Esophagus (tissue), 2 donors: ENCODE measurements around the gene TPST2. TPM values are rescaled to one million over a fixed set of nuclear protein-coding genes. Genes with fewer than 3 reads are reported as not detected.
"Not testable (repeated sequence)": the region's sequence is repeated elsewhere in the genome, so short reads cannot be mapped to it uniquely, and the experiment has no call there.

Experiments
- H3K27ac ChIP-seq, 2 donors: one replicate each; pipeline ENCODE4 v1.5.1; 2013; ENCODE audit warnings: low read depth in 2 of 2, mild to moderate bottlenecking in 2 of 2, inconsistent platforms in 1 of 2, low read length in 1 of 2, moderate library complexity in 1 of 2
- H3K27me3 ChIP-seq, 2 donors: one replicate each; pipeline ENCODE4 v1.6.1; 2013; ENCODE audit warnings: low read length in 2 of 2, control low read depth in 1 of 2, mild to moderate bottlenecking in 1 of 2; ENCODE audit not compliant: insufficient read depth in 2 of 2, control insufficient read depth in 1 of 2
- H3K36me3 ChIP-seq, 2 donors: one replicate each; pipeline ENCODE4 v1.6.1; 2013; ENCODE audit warnings: low read length in 1 of 2; ENCODE audit not compliant: control insufficient read depth in 2 of 2, insufficient read depth in 2 of 2
- H3K4me1 ChIP-seq, 2 donors: one replicate each; pipeline ENCODE4 v1.6.1; 2013; ENCODE audit warnings: low read length in 1 of 2; ENCODE audit not compliant: control insufficient read depth in 2 of 2, insufficient read depth in 2 of 2
- H3K4me3 ChIP-seq, 2 donors: one replicate each; pipeline ENCODE4 v1.5.1; 2013; ENCODE audit warnings: low read length in 2 of 2, mild to moderate bottlenecking in 2 of 2, low read depth in 1 of 2, moderate library complexity in 1 of 2
- H3K9me3 ChIP-seq, 2 donors: one replicate each; pipeline ENCODE4 v1.6.1; 2013; ENCODE audit warnings: mild to moderate bottlenecking in 2 of 2, low read depth in 1 of 2, low read length in 1 of 2, moderate library complexity in 1 of 2; ENCODE audit not compliant: control insufficient read depth in 2 of 2, insufficient read depth in 1 of 2
- WGBS, 2 donors: extraction: QIAGEN DNeasy Blood & Tissue Kit; methylation state at CpG; one replicate each; pipeline ENCODE4 v1.1.7; 2013; 5-methylcytosine and 5-hydroxymethylcytosine counted together
- polyA plus RNA-seq, 2 donors: library from polyadenylated mRNA; stranded (reverse); fragments of 200-250 nt; gene quantifications; one replicate each; pipeline ENCODE4 v1.2.3, GENCODE V29; 2013
- donor health status: healthy with polysubstance abuse.
- donor health status: Bipolar disorder and iron deficiency.

Gene TPST2
- polyA plus RNA-seq, 2 donors: 7.6 to 12.6 TPM

DNA sequence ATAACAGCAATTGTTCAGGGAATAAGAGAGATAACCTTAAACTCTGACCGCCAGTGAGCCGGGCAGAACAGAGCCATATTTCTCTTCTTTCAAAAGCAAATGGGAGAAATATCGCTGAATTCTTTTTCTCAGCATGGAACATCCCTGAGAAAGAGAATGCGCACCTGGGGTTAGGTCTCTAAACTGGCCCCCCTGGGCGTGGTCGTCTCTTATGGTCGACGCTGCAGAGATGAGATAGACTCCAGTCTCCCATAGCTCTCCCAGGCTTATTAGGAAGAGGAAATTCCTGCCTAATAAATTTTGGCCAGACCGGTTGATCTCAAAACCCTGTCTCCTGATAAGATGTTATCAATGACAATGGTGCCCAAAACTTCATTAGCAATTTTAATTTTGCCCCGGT, 23.8 kb upstream of the TPST2 start:
- H3K27me3 ChIP-seq, H3K9me3 ChIP-seq, H3K27ac ChIP-seq, H3K4me3 ChIP-seq, H3K4me1 ChIP-seq, H3K36me3 ChIP-seq: not testable (repeated sequence)
- WGBS, 2 donors: 26 to 32% methylated on average over 10 of the region's 10 CpGs

- H3K4me1 ChIP-seq: no peaks in the 10 kb centered on the region
- 87% methylated on average over 4 of the region's 4 CpGs for WGBS, 2 donors
- no peaks in the 10 kb centered on the region for H3K36me3 ChIP-seq
- H3K4me3 ChIP-seq: no peak overlapping the region
- no peak overlapping the region for H3K27ac ChIP-seq
- no peaks in the 10 kb centered on the region for H3K27me3 ChIP-seq
- H3K9me3 ChIP-seq: no peaks in the 10 kb centered on the region
Measured at GRCh38 chr22:26612652-26613051, 22.7 kb upstream of the TPST2 start.

DNA sequence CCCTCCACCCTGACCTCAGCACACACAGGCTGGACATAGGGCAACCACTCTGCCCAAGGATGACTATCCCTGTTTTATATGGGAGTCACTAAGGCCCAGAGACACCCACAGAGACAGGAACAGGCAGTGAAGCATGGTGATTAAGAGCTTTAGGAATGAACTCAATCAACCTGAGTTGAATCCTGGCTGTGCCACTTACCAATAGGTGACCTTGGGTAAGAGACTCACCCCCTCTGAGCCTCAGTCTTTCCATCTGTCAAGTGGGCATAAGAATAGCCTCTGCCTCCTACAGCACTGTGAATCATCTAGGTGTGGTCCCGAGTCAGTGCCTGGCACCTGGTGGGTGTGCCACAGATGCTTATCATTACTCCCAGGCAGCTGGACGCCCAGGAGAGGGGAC, 21.1 kb upstream of the TPST2 start:
- Histone ChIP-seq H3K27me3 (no peaks in the 10 kb centered on the region), H3K4me3 (no peak overlapping the region), H3K36me3 (no peaks in the 10 kb centered on the region), H3K27ac (no peak overlapping the region), H3K4me1 (no peaks in the 10 kb centered on the region), H3K9me3 (no peaks in the 10 kb centered on the region)
- WGBS, 2 donors: 67 to 73% methylated on average over 2 of the region's 2 CpGs

DNA sequence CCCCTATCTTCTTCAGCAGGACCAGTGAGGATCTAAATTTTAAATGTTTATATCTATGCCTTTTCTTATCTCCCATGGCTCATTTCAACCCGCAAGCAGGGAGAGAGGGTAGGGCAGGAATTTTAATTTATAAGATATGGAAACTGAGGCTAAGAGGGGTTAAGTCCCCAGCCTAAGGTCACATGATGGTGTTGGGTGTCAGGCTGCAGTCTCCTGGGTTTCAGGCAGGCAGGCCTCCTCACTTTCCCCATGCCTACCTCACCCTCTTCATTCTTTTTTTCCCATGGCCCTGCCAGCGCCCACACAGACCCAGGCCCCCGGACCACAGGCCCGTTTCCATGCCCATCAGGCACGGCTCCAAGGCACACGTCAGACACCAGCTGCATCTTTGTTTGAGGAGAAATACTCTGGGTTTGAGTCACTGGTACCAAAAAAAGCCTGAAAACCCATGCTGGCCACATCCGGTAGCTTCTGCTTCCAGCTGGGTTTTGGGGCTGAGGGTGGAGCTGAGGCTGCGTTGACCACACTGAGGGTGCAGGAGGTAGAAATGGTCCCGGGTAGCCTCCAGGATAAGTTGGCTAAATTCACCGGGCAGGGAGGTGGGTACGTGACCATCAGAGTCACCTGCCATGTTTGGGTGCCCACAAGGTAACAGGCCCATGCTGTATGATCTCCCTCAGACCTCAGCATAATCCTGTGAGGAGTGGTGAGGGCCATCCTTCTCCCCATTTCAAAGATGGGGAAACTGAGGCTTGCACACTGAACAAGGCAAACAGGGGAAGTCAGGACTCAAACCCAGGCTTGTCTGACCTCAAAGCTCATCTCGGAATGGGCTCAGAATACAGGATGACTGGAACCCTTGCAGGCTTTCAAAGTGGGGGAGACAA, 20.4 kb upstream of the TPST2 start:
- no peaks in the 10 kb centered on the region for H3K27me3 ChIP-seq
- WGBS, 2 donors: 65 to 66% methylated on average over 12 of the region's 12 CpGs
- H3K9me3 ChIP-seq: no peaks in the 10 kb centered on the region
- H3K27ac ChIP-seq: no peak overlapping the region
- no peaks in the 10 kb centered on the region for H3K4me1 ChIP-seq
- H3K36me3 ChIP-seq: no peaks in the 10 kb centered on the region
- H3K4me3 ChIP-seq: no peak overlapping the region

DNA sequence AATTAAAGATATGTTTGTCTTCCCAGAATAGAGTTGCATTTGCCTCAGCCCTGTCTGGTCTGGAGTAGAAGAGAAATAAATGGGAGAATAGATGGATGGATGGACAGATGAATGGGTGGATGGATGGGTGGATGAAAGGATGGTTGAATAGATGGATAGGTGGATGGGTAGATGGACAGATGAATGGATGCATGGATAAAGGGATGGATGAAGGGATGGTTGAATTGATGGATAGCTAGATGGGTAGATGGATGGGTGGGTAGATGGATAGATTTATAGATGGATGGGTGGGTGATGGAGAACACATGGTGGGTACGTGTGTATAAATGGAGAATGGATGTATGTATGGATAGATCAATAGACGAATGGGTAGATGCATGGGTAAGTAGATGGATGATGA, 19.4 kb upstream of the TPST2 start:
- 86 to 87% methylated on average over 2 of the region's 2 CpGs for WGBS, 2 donors

GRCh38 chr22:26608129-26608528, 18.2 kb upstream of the TPST2 start:
- Histone ChIP-seq H3K9me3 (no peaks in the 10 kb centered on the region), H3K36me3 (no peaks in the 10 kb centered on the region), H3K4me1 (no peaks in the 10 kb centered on the region), H3K27me3 (no peaks in the 10 kb centered on the region), H3K4me3 (no peak overlapping the region), H3K27ac (no peak overlapping the region)
- WGBS, 2 donors: 40 to 49% methylated on average over 2 of the region's 2 CpGs

More for the DNA sequence above, 19.4 kb upstream of the TPST2 start:
- Histone ChIP-seq H3K27ac (no peak overlapping the region), H3K27me3 (no peaks in the 10 kb centered on the region), H3K4me3 (no peak overlapping the region), H3K36me3 (no peaks in the 10 kb centered on the region), H3K4me1 (no peaks in the 10 kb centered on the region), H3K9me3 (no peaks in the 10 kb centered on the region)

- no peaks in the 10 kb centered on the region for H3K36me3 ChIP-seq
- WGBS, 2 donors: 87 to 88% methylated on average over 4 of the region's 4 CpGs
Measured at GRCh38 chr22:26606611-26607010, 16.7 kb upstream of the TPST2 start.

DNA sequence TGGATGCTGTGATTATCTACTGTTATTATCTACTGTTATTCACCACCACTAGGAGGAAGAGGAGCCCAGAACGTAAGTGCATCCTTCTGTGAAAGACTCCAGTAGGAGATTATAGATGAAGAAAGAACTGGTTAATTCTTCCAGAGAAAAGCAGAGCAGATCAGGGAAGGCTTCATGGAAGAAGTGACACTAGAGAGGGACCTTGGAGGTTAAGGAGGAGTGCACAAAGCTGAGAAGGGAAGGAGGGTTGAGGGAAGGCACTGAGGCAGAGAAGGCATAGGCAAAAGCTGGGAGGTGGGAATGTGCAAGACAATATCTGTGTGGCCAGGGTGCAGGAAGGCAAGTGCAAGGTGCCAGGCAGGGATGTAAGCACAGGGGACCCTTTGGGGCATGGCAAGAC, 14.4 kb upstream of the TPST2 start:
- Histone ChIP-seq H3K9me3 (no peaks in the 10 kb centered on the region), H3K27ac (no peak overlapping the region), H3K4me1 (no peaks in the 10 kb centered on the region), H3K27me3 (no peaks in the 10 kb centered on the region), H3K36me3 (no peaks in the 10 kb centered on the region), H3K4me3 (no peak overlapping the region)
- WGBS, 2 donors: 78 to 79% methylated on average over 1 of the region's 1 CpG

More at GRCh38 chr22:26606611-26607010, 16.7 kb upstream of the TPST2 start:
- no peaks in the 10 kb centered on the region for H3K4me1 ChIP-seq
- no peaks in the 10 kb centered on the region for H3K27me3 ChIP-seq
- no peak overlapping the region for H3K4me3 ChIP-seq
- no peaks in the 10 kb centered on the region for H3K9me3 ChIP-seq
- no peak overlapping the region for H3K27ac ChIP-seq

- no peak overlapping the region for H3K4me3 ChIP-seq
- 79 to 85% methylated on average over 4 of the region's 4 CpGs for WGBS, 2 donors
- no peaks in the 10 kb centered on the region for H3K9me3 ChIP-seq
- H3K36me3 ChIP-seq: no peaks in the 10 kb centered on the region
- H3K27ac ChIP-seq: no peak overlapping the region
- H3K27me3 ChIP-seq: no peaks in the 10 kb centered on the region
- H3K4me1 ChIP-seq: no peaks in the 10 kb centered on the region
Measured at GRCh38 chr22:26602127-26602526, 12.2 kb upstream of the TPST2 start.

DNA sequence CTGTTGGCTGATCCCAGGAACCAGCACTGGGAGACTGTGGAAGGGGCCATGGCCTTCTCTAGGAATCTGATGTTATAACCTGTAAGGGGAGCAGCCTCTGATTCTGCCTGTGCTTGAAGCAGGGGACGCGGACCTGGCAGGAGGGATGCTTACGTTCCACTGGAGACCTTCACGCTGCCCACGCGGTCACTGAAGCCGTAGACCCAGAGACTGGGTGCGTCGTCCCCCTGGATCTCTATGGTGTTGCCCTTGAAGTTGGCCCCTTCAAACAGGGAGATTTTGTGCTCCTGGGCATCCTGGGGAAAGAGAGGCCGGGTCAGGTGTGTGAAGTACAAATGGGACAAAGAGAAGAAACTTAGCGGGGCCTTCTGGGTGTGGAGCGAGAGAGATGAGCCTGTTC, 11.8 kb upstream of the TPST2 start:
- Histone ChIP-seq H3K4me1 (no peaks in the 10 kb centered on the region), H3K36me3 (no peaks in the 10 kb centered on the region), H3K9me3 (no peaks in the 10 kb centered on the region), H3K4me3 (no peak overlapping the region), H3K27ac (no peak overlapping the region), H3K27me3 (no peaks in the 10 kb centered on the region)
- 87% methylated on average over 12 of the region's 12 CpGs for WGBS, 2 donors
